ENCODE measurements around the gene PNRC1. TPM values are rescaled to one million over a fixed set of nuclear protein-coding genes. Genes with fewer than 3 reads are reported as not detected.

The PNRC1 gene
- total and polyA plus RNA-seq, 2 donors (not counting 1 experiment from before 2014, with no cell fraction given): 158 to 486 TPM

- Mint-ChIP-seq H3K4me1 (peaks cover 2% of the 10 kb centered on the region), H3K27me3 (peaks cover 4% of the 10 kb centered on the region), H3K27ac (no peak overlapping the region), H3K9me3 (ENCODE audit: insufficient read depth) (peaks cover 7% of the 10 kb centered on the region), H3K4me3 (no peak overlapping the region)
- 98% methylated on average over 8 of the region's 14 CpGs for WGBS (ENCODE audit: insufficient coverage)
- Histone ChIP-seq H4K20me1 (ENCODE audit: control insufficient read depth, insufficient read depth, low read length, poor library complexity, severe bottlenecking) (no peaks in the 10 kb centered on the region), H3K4me2 (replicated peaks; ENCODE audit: low read depth, low read length, poor library complexity, severe bottlenecking) (no peak overlapping the region), H3K27ac (ENCODE audit: low read length in 2 of 2) (no peak overlapping the region), H3K36me3 (replicated peaks in 1 of 2; ENCODE audit: control extremely low read depth in 1 of 2, control insufficient read depth in 1 of 2, extremely low read depth in 1 of 2, insufficient read depth in 2 of 2, low read length in 1 of 2) (no peaks in the 10 kb centered on the region), H3K9ac (ENCODE audit: low read length) (no peak overlapping the region), H3K4me1 (ENCODE audit: control insufficient read depth in 2 of 2, insufficient read depth in 2 of 2, low read length in 2 of 2) (no peaks in the 10 kb centered on the region), H2AFZ (ENCODE audit: insufficient read depth, low read depth, low read length, poor library complexity, severe bottlenecking) (no peak overlapping the region), H3K4me3 (ENCODE audit: control extremely low read depth in 1 of 5, extremely low read depth in 1 of 5, insufficient read depth in 1 of 5, low read depth in 2 of 5, low read length in 4 of 5) (no peak overlapping the region), H3K79me2 (ENCODE audit: control insufficient read depth, insufficient read depth, low read length) (no peaks in the 10 kb centered on the region), H3K27me3 (replicated peaks in 1 of 4; ENCODE audit: control extremely low read depth in 1 of 4, control insufficient read depth in 3 of 4, insufficient read depth in 4 of 4, low read length in 3 of 4) (peaks cover 0 to 2% (median 0%) of the 10 kb centered on the region in 4 experiments), H3K9me3 (ENCODE audit: control extremely low read depth in 1 of 3, control insufficient read depth in 2 of 3, insufficient read depth in 1 of 3, low read length in 2 of 3) (peaks cover 1 to 18% (median 14%) of the 10 kb centered on the region in 3 donors)
- TF ChIP-seq EZH2 (IDR thresholded peaks at IDR 0.05; ENCODE audit: borderline replicate concordance, insufficient read depth, low read depth, low read length, poor library complexity, severe bottlenecking) (no peak), CTCF (IDR thresholded peaks at IDR 0.05) (no peak)
- intact Hi-C loops (cut with micrococcal nuclease): no loop called here
- ATAC-seq (ENCODE audit: low read depth) (no peak), DNase-seq (no peak)
- ChIA-PET POLR2A (no interaction called here), CTCF (no interaction called here)
Observed at GRCh38 chr6:89035252-89036101, 45.1 kb upstream of the PNRC1 start.
